GM18499 (cell line): ENCODE data around the gene DRC3.

ENCODE experiments used
- ATAC-seq: cut with Tn5 transposase; IDR thresholded peaks from one replicate; pipeline ENCODE4 v1.9.1; 2021; ENCODE audit warnings: moderate number of reproducible peaks; ENCODE audit not compliant: insufficient read depth, unreplicated experiment

The DRC3 gene, protein sequence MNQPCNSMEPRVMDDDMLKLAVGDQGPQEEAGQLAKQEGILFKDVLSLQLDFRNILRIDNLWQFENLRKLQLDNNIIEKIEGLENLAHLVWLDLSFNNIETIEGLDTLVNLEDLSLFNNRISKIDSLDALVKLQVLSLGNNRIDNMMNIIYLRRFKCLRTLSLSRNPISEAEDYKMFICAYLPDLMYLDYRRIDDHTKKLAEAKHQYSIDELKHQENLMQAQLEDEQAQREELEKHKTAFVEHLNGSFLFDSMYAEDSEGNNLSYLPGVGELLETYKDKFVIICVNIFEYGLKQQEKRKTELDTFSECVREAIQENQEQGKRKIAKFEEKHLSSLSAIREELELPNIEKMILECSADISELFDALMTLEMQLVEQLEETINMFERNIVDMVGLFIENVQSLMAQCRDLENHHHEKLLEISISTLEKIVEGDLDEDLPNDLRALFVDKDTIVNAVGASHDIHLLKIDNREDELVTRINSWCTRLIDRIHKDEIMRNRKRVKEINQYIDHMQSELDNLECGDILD

DNA sequence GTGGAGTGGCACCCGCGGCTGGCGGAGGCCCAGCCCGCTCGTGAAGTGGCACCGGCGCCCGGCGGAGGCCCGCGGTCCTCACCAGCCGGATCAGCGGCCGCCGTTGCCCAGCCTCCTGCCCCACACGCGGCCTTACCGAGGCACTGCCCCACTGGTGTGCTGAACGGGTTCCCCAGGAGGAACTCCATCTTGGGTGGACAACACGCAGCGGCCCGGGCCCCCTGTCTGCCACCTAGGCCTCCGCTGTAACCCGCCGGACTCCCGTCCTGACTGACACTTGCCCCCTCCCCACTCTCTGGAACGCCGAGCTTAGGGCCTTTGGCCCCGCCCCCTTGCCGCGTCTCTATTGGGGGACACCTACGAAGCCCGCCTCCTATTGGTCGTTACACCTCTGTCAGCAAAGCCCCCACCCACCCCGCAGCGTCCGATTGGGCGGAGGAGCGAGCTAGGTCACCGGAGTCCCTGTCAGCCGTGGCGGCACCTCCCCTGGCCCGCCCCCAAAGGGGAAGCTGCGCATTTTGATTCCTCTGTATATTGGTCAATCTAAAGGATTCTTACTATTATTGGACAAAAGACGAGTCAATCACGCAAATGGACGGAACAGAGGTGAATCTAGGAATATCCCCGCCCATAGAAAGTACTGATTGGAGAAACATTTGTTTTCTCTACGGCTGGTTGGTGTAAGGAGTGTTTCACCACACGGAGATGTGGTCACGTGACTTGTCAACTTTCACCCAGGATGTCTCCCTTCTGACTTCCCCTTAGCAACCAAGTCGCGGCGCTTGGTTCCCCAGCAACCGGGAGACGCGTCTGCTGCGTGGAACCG lies at the start of gene DRC3, which contains the start of gene TOM1L2:
Gene DRC3 (plus strand): TSS at position 737 of the 826 bp plus-strand sequence. CDS start 4,737 bp downstream, outside the sequence.
Gene TOM1L2 (minus strand): TSS at position 275 of the 826 bp plus-strand sequence. CDS start 87 bp downstream, at position 188.
- peak; percentile 94 for ATAC-seq

DNA sequence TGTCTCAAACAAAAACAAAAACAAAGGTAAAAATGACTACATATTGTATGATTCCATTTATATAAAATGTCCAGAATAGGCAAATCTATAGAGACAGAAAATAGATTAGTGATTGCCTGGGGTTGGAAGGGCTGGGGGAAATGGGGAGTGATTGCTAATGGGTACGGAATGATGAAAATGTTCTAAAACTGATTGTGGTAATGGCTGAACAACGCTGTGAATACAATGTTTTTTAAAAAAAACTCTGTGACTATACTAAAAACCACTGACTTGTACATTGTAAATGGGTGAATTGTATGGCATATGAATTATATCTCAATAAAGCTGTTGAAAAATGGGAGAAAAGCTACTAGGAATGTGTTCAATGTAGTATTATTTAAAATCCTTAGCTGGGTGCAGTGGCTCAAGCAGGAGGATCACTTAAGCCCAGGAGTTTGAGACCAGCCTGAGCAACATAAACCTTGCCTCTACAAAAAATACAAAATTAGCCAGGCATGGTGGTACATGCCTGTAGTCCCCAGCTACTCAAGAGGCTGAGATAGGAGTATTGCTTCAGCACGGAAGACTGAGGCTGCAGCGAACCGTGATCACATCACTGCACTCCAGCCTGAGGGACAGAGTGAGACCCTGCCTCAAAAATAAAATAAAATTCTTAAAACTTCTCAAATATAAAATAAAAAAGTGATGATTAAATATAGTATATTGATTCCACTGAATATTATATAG lies 48.4 kb upstream of the DRC3 start:
- no peak for ATAC-seq

DNA sequence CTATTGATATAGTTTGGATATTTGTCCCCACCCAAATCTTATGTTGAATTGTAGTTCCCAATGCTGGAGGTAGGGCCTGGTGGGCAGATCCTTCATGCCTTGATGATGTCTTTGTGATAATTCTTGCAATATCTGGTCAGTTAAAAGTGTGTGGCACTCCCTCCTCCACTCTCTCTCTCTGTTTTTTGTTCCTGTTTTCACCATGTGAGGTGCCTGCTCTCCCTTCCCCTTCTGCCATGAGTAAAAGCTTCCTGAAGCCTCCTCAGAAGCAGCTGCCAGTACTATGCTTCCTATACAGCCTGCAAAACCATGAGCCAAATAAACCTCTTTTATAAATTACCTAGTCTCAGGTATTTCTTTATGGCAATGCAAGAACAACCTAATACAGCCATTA lies 47.8 kb upstream of the DRC3 start:
- no peak for ATAC-seq

DNA sequence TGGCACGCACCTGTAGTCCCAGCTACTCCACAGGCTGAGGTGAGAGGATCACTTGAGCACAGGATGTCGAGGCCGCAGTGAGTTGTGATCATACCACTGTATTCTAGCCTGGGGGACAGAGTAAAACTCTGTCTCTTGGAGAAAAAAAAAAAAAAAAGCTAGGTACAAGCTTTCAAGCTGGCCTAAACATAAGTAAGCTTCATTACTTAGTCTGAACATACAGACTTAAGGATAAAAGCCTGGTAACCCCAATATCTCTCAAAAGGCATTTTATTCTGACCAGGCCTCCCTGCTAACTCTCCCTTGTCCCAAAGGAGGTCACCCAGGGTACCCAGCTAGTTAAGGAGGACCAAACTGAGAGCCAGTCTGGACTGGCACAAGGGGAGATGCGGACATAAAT lies 46.6 kb upstream of the DRC3 start:
- ATAC-seq: no peak

DNA sequence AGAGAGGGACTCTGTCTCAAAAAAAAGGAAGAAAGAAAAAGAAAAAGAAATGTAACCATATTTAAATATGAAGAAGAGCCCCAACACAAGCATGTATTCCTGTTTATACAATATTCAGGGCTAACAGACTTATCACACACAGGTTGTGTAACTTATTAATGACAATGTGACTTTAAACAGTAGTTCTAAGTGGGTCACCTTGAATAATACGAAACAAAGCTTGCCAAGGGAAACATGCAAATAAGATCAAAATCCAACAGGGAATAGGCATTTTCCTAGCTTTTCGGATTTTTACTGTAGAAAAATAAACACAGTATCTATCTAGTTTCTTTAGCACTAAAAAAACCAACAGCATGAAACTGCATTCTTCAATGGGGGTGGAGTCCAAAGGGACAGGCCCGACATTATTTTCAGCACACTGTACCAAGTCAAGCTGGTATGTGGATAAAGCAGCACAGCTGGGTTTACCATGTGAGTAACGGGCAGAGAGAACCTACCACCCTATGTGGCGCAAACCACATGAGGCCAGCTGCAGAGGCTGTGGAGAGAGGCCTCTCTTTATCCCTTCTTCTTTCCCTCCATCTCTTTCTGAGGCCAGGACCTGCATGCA lies 45.7 kb upstream of the DRC3 start:
- ATAC-seq: no peak

DNA sequence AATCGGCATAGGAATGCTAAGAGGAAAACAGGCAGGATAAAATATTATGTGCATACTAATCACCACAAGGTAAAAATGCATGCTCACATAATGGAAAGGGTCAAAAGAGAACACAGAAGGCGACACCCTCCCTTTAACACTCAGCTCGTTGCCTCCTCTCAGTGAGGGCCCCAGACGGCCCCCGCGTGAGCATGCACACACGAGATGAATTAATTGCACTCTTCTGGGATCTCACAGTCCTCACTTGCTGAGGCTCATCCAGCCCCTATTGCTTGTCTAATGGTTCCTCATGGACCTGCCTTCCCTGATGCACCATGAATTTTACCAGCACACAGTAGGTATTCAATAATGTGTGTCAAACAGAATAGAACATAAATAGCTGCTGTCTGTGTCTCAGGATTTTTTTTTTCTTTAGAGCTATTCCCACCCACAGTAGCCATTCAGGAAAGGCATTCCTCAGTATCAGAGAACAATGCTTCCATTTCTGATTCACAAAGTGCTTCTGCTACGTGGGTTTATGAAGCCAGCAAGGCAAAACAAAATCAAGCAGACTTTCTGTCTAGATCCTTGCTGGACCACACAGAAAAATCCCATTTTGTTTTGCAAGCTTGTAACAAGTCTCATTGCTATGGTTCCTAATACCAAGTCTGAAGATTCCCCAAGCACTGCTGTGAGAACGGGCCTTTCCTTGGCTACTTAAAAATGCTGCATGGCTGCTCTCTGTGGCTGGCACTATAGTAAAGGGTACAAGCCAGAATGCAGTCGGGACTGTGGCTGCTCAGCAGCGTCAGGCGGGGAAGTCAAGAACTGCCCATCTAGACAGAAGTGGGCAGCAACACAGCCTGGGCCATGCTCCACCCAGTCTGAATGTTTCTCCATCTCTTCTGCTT lies 44.0 kb upstream of the DRC3 start:
- no peak for ATAC-seq

DNA sequence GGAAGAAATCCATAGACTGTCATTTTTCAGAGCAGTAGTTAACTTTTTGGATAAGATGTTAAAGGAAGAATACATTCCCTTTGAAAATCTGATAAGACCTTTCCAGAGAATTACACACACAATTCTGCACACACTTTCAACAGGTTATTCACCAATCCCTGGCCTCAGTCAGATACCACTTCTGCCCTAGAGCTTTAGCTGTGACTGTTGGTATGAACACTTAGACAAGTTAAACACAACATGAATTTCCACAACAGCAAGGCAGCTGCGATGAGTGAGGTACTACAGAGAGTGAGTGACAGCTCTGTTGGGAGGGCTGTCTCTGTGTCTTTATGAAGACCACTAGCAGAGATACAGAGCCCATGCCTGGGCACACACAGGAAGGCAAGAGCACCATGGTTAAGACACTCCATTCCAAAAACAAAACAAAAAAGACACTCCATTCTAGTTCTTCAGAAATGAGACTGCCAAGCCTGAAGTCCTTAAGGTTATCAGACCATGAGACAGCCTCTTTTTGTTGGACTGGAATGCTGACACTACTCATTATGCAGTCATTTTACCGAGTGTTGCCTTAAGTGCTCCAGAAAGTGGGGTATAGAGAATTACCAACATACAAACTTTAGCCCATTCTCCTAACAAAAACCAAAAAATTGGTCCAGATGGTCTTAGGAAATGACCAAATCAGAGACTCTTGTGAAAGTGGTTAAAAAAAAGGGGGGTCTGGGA lies 42.8 kb upstream of the DRC3 start:
- ATAC-seq: no peak

DNA sequence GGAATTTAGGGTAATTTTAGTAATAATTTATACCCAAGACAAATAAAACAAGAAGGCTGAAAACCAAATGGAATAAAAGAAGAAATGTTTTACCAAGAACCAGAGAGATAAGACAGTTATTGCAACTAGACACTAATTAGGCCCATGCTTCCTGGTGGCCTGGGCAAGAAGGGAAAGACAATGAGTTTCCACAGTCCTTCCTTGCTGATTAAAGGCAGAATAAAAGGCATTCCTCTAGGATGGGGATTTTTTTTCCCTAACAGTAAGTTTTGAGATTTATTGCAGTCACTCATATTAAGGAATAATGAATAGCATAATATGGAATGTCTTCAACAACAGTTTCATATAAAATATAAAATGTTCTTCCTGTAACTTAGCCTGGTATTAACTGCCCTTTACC lies 42.0 kb upstream of the DRC3 start:
- no peak for ATAC-seq

DNA sequence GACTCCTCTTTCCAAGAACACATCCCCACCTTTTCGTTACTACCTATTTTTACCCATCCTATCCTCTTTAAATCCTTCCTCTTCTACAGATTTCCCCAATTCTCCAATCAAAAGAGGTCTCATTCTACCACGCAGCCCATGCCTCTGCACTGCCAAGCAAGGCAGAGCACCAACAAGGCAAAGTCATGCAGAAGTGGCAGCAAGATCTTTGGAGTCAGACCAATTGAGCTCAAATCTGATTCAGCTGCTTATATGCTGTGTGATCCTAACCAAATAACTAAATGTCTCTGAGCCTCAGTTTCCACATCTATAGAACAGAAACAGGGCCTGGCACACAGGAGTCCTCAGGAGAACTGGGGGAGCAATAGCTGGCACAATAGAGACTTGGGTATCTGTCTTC lies 41.5 kb upstream of the DRC3 start:
- no peak for ATAC-seq

DNA sequence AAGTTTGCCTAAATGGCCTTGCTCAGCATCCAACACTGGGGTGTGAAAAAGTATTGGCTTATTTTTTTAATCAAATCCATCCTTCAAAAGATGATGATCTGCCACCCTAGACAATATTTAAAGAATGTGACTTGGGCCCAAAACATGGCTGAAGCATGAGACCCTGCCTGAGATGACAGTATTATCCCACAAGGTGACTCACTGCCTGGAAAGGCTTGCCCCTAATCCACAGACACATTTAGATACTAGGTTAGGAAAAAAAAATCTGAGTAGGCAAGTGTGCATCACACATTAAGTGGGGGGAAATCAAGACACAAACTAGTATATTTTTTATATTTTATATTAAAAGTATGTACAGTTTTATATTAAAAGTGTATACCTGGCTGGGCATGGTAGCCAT lies 38.9 kb upstream of the DRC3 start:
- no peak for ATAC-seq

DNA sequence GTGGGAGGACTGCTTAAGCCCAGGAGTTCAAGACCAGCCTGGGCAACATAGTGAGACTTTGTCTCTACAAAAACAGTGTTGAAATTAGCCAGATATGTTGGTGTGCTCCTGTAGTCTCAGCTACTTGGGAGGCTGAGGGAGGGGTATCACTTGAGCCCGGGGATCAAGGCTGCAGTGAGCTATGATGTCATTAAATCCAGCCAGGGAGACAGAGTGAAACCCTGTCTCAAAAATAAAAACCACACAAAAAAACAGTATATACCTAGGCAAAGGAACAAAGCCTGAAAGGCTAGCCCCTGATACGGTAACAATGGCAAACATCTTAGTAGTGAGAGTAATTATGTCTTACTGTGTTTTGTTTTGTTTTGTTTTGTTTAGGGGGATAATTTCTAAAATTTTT lies 38.4 kb upstream of the DRC3 start:
- no peak for ATAC-seq

DNA sequence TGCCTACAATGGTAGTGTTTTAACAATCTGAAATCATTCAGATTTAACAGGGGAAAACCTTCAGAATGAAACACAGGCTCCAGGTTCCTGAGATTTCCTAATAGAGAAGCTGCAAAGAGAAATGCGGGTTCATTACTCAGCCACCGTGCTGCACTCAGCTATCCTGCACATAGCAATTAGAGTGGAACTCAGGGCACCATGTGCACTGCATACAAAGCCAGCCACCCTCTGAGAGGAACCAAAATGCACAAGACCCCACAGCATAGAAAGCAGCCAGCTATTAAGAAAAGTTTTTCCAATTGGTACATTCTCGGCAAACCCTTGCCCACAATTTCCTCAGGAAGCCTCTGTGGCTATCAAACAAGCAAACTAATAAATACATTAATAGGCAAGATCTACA lies 37.9 kb upstream of the DRC3 start:
- no peak for ATAC-seq

DNA sequence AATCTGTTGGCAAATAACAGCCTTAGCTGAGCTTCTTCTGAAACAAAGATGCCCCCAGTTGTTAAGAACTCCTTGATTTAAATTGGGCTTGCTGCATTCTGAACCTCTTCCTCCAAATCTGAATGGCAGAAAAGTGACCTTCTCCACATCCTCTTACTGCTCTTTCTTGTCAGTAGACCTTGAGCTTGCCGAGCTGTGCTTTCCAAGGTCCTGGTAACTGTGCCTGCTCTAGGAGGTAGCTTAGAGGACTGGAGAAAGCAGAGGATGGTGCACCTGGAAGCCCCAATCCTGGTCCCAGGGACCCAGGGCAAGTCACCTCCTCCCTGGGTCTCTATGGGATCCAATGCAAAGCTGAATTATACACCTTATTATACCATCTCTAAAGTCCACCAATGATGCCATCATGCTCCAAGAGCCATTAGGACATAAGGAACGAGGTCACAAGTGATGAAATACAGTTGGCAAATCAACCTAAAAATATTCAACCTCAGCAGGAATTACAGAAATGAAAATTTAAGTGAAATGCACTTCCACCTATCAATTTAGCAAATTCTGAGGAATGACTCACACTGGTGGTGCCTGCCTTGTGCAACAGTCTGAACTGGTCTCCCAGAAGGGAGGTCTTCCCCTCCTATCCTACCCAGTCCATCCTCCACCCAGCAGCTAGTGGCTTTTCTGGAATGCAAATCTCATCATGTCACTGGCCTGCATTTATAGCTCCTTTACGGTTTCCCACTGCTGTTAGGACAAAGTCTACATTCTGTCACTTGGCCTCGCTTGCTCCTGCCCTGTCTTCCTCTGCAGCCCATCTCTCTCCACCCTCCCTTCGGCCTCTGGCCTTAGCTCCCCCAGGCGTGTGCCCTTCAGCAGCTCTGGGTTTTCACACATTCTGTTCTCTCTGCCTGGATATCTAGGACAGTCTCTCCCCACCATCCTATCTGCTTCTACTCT lies 37.1 kb upstream of the DRC3 start:
- no peak for ATAC-seq

DNA sequence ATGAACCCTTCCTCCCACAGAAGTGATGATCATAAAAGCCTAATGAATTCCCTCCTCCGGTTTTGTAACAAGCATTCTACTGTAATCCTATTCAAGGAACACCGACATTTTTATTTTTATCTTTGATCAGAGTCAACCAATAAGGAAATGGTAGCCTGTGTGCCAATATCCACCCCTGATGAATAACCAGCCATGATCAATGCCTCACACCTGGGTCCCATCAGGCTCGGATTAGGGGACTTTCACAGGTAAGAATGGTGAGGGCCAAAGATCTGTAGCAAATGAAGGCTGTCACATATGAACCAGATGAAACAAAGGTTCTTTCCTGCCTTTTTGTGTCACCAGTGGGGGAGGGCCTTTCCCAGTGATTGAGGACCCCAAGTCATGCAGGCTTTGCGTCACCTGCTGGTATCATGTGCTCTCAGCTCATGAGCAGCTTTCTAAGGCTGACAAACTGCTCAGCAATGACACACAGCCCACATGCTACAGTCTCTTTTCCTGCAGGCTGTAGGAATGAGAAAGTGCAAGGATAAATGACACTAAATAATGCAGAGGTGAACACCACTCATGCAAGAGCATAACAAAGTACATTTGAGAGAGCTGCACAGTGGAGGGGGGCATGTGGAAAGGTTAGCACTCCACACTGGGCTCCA lies 35.3 kb upstream of the DRC3 start:
- no peak for ATAC-seq

DNA sequence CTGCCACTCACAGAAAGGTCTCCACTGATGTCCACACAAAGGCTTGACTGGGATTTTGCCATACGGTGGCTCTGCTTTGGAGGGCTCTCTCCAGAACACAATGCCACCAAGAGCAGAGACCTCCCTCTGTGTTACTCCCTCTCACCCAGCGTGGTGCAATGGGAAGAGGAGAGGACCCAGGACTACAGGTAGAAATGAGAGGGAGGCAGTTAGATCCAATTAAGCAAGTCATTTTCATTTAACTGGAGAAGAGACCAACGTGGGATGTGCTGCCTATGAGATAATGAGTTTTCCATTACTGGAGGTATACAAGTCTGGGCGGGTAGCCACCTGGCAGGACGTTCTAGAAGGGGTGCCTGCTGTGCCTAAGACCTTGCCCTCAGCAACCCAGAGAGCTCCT lies 34.7 kb upstream of the DRC3 start:
- no peak for ATAC-seq

DNA sequence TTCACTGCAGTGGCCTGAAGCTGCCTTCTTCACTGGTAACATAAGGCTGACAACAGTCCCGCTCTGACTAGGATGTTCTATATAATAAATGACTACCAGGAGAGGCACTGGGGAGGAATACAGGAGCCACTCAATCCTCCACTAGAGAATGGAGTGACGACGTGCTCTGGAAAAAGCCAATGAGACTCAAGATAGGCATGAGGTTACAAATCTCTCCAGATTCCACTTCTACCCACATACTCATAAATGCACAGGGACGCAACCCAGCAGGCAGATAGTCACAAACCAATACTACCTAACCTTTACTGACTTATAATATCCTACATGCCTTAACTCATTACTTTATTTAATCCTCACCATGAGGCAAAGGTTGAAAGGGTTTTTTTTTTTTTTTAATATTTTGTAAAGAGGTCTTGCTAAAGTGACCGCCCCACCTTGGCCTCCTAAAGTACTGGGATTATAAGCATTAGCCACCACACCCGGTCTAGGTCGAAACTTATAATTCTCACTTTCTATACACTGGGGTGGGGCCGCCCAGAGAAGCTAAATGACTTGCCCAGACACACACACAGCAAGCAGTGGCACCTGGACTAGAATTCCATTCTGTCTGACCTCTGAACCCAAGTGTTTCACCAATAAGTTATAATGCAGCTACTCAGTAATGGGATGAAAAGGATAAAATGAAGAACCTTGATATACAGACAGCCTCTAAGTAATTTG lies 34.1 kb upstream of the DRC3 start:
- ATAC-seq: no peak
